Measurements from ENCODE around the gene ACTL9. TPM values are rescaled to one million over a fixed set of nuclear protein-coding genes. Genes with fewer than 3 reads are reported as not detected.
A peak's percentile ranks its signal among the peaks of the same experiment; 100 is the strongest.

Gene ACTL9
- total RNA-seq, 2 donors from 2014 or later = not detected

DNA sequence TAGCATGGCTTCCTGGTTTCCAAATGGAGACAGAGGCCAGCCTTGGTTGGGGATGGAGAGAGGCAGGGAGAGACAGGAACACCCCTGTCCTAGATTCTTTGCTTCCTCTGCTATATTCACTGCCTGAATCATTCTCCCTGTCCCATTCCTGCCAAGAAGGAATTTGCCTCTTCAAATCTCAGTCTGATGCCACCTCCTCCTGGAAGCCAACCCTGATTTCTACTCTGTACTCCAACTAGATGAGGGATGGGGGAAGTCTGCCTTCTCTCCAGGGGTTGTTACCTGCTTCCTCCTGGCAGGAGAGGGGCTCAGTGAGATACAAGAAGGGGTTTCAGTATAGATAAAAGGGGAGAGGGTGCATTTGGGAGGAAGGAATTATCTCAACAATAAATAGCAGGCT is 1.3 kb upstream of the ACTL9 start:
- H3K36me3 Mint-ChIP-seq (ENCODE audit: insufficient read depth in 2 of 2) = no peaks in the 10 kb centered on the region
- no peaks in the 10 kb centered on the region for H3K9me3 Mint-ChIP-seq
- H3K27ac Mint-ChIP-seq = no peak overlapping the region
- DNase-seq = no peak
- H3K4me3 Mint-ChIP-seq = no peak overlapping the region
- H3K27me3 Mint-ChIP-seq (ENCODE audit: low read depth) = peaks cover 11% of the 10 kb centered on the region
- ATAC-seq (replicated peaks in 1 of 2) = no peak
- H3K4me1 Mint-ChIP-seq (ENCODE audit: low read depth) = peaks cover 48% of the 10 kb centered on the region

GRCh38 chr19:8697671-8698432 is 743 bp downstream of the ACTL9 start:
- H3K36me3 Mint-ChIP-seq (ENCODE audit: insufficient read depth in 2 of 2) = no peaks in the 10 kb centered on the region
- no peaks in the 10 kb centered on the region for H3K9me3 Mint-ChIP-seq
- no peak overlapping the region for H3K4me3 Mint-ChIP-seq
- no peak for ATAC-seq (replicated peaks in 1 of 2)
- H3K27me3 Mint-ChIP-seq (ENCODE audit: low read depth) = peaks cover 11% of the 10 kb centered on the region
- H3K27ac Mint-ChIP-seq = no peak overlapping the region
- DNase-seq = peak in 1 of 2 donors; percentile 11
- H3K4me1 Mint-ChIP-seq (ENCODE audit: low read depth) = peaks cover 33% of the 10 kb centered on the region

GRCh38 chr19:8696993-8697392 is 1.6 kb downstream of the ACTL9 start:
- Mint-ChIP-seq H3K27ac (no peak overlapping the region), H3K27me3 (ENCODE audit: low read depth) (peaks cover 11% of the 10 kb centered on the region), H3K9me3 (no peaks in the 10 kb centered on the region), H3K4me1 (ENCODE audit: low read depth) (peaks cover 24% of the 10 kb centered on the region), H3K36me3 (ENCODE audit: insufficient read depth in 2 of 2) (no peaks in the 10 kb centered on the region), H3K4me3 (no peak overlapping the region)
- DNase-seq (no peak), ATAC-seq (replicated peaks in 1 of 2) (no peak)

DNA sequence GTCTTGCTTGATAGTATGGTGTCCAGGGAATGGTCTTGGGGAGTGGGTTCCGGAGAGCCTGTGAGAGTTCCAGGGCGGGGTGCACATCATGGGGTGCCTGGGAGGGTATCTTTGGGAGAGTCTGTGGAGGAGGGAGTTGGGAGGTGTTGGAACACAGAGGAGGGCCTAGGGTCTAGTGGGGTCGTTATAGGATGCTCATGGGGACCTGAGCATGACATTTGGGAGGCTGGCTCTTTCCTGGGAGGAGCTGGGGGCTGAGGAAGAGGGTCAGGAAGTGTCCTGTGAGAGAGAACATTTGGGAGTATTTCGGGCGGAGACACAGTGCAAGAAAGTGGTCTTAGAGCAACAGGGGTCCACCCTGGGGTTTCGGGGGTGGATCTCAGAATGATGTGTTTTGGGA is 2.7 kb downstream of the ACTL9 start:
- Mint-ChIP-seq H3K36me3 (ENCODE audit: insufficient read depth in 2 of 2) (no peaks in the 10 kb centered on the region), H3K9me3 (no peaks in the 10 kb centered on the region), H3K4me3 (no peak overlapping the region), H3K27ac (no peak overlapping the region), H3K4me1 (ENCODE audit: low read depth) (peaks cover 13% of the 10 kb centered on the region), H3K27me3 (ENCODE audit: low read depth) (peaks cover 6% of the 10 kb centered on the region)
- DNase-seq (no peak), ATAC-seq (replicated peaks in 1 of 2) (no peak)

DNA sequence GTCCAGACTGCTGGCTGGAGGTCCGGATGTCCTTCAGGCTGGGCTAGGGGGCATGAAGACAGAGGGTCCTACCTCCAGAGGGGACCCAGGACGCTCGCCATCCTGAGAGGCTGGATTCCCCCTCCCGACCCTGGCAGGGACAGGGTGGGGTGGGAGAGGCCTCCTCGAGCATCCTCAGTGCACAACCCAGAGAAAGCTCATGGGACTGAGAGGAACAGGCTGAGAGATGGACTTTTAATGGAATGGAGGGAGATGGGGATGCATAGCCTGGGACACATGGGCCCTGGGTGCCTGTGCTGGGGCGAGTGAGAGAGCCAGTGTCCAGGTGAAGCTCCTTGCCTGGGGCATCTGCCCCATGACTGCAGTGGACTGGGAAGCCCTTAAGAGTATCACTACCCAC is 3.1 kb downstream of the ACTL9 start:
- ATAC-seq (replicated peaks in 1 of 2) = no peak
- H3K27ac Mint-ChIP-seq = no peak overlapping the region
- no peaks in the 10 kb centered on the region for H3K9me3 Mint-ChIP-seq
- peaks cover 5% of the 10 kb centered on the region for H3K27me3 Mint-ChIP-seq (ENCODE audit: low read depth)
- DNase-seq = no peak
- no peak overlapping the region for H3K4me3 Mint-ChIP-seq
- H3K36me3 Mint-ChIP-seq (ENCODE audit: insufficient read depth in 2 of 2) = no peaks in the 10 kb centered on the region
- peaks cover 13% of the 10 kb centered on the region for H3K4me1 Mint-ChIP-seq (ENCODE audit: low read depth)

- no peaks in the 10 kb centered on the region for H3K4me1 Mint-ChIP-seq (ENCODE audit: low read depth)
- H3K27me3 Mint-ChIP-seq (ENCODE audit: low read depth) = no peaks in the 10 kb centered on the region
- ATAC-seq (replicated peaks in 1 of 2) (no peak), DNase-seq (no peak)
- H3K4me3 Mint-ChIP-seq = no peak overlapping the region
- H3K36me3 Mint-ChIP-seq (ENCODE audit: insufficient read depth in 2 of 2) = no peaks in the 10 kb centered on the region
- no peak overlapping the region for H3K27ac Mint-ChIP-seq
- no peaks in the 10 kb centered on the region for H3K9me3 Mint-ChIP-seq
These were observed 7.6 kb downstream of the ACTL9 start for GRCh38 chr19:8690753-8691539.

DNA sequence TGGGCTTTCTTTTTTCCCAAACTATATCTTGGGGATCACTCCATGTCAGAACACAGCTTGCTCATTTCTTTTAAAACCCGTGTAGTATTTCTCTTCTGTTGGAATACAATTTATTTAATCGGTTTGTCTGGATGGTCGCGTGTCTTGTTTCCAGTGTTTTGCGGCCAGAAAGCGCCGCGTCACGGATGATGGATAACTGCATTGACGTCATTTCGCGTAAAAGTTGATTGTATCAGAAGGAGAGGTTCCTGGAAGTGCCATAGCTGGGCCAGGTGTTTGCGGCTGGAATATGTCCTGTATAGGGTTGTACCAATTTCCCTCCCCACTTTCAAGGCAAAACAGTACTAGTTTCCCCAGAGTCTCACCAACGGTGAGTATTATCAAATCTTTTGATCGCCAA is 9.7 kb downstream of the ACTL9 start:
- H3K36me3 Mint-ChIP-seq (ENCODE audit: insufficient read depth in 2 of 2) = no peaks in the 10 kb centered on the region
- H3K27me3 Mint-ChIP-seq (ENCODE audit: low read depth) = no peaks in the 10 kb centered on the region
- ATAC-seq (replicated peaks in 1 of 2) (no peak), DNase-seq (no peak)
- no peak overlapping the region for H3K4me3 Mint-ChIP-seq
- no peaks in the 10 kb centered on the region for H3K4me1 Mint-ChIP-seq (ENCODE audit: low read depth)
- no peaks in the 10 kb centered on the region for H3K9me3 Mint-ChIP-seq
- no peak overlapping the region for H3K27ac Mint-ChIP-seq

DNA sequence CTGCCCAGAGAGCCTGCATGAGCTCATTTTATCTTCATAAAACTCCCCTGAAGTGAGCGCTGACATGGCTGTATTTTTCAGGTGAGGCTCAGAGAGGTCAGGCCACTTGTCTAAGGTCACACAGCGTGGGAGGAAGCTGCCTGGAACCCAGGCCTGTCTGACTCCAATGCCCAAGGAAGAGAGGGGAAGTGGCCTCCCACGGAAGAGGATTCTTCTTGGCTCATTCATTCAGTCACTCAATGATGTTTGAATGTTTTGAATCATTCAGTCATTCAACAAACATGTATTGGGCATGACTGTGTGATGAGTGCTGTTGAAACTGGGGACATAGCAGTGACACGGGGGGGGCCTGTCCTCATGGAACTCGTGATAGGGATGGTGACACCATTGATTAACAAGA is 12.0 kb downstream of the ACTL9 start:
- ATAC-seq (replicated peaks in 1 of 2) (no peak), DNase-seq (no peak)
- Mint-ChIP-seq H3K27me3 (ENCODE audit: low read depth) (no peaks in the 10 kb centered on the region), H3K4me1 (ENCODE audit: low read depth) (no peaks in the 10 kb centered on the region), H3K36me3 (ENCODE audit: insufficient read depth in 2 of 2) (no peaks in the 10 kb centered on the region), H3K4me3 (no peak overlapping the region), H3K27ac (no peak overlapping the region), H3K9me3 (peaks cover 2% of the 10 kb centered on the region in 2 donors)

DNA sequence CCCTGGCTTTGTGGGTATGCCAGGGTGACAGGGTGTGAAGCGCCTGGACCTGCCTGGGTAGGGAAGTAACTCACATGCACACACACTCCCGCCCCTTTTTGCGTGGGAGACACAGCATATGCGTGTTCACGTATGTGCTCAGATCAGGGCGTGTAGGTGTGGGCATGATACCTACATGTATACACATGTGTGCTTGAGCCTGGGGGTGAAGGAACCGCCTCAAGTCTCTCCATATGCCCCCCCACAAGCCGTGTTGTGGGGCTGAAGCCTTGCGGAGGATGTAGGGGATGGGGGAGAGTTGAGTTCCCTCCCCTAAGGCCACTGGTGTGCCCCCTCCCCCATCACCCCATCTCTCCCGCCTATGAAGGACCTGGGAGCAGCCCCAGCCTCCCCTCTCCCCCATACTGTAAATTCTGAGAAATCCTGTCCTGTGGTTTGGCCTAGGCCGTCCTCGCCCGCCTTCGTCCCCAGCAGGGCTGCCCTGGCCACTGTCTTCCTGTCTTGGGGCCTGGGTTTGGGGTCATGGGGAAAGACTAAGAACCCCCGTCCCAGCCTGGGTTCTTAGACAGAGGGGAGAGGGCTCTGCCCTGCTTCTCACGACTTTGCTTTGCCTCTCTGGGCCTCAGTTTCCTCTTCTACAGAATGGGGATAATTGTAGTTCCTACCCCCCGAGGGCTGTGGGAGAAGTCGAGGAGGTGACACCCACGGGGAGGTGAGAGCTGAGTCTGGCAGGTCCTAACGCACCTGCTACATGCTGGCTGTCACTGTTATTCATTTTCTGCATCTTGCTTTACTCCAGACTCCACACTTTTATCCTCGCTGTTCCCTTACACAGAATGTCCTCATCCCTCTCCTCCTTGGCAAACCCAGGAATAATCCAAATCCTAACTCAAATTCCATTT is 14.3 kb downstream of the ACTL9 start:
- no peak for ATAC-seq (replicated peaks in 1 of 2)
- peaks cover 2 to 5% of the 10 kb centered on the region in 2 donors for H3K9me3 Mint-ChIP-seq
- H3K4me3 Mint-ChIP-seq = no peak overlapping the region
- no peak overlapping the region for H3K27ac Mint-ChIP-seq
- DNase-seq = no peak
- H3K36me3 Mint-ChIP-seq (ENCODE audit: insufficient read depth in 2 of 2) = no peaks in the 10 kb centered on the region
- peaks cover 6% of the 10 kb centered on the region for H3K4me1 Mint-ChIP-seq (ENCODE audit: low read depth)
- no peaks in the 10 kb centered on the region for H3K27me3 Mint-ChIP-seq (ENCODE audit: low read depth)

DNA sequence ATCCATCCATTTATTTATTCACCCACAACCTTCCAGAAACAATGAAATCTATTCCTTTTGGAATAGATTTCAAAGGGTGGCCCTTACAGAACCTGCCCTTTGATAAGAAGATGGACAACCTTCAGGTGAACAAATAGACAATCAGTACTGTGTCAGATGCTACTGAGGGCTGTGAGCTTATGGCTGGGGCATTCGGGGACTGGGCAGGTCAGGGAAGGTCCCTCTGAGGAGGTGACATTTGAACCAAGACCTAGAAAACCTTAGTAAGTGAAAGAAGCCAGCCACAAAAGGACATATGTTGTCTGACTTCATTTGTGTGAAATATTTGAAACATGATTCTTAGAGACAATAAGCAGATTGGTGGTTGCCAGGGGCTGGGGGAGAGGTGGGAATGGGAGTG is 15.7 kb downstream of the ACTL9 start:
- Mint-ChIP-seq H3K27me3 (ENCODE audit: low read depth) (no peaks in the 10 kb centered on the region), H3K4me1 (ENCODE audit: low read depth) (peaks cover 6% of the 10 kb centered on the region), H3K4me3 (no peak overlapping the region), H3K9me3 (peaks cover 9 to 12% of the 10 kb centered on the region in 2 donors), H3K27ac (no peak overlapping the region), H3K36me3 (ENCODE audit: insufficient read depth in 2 of 2) (peaks cover 0 to 3% of the 10 kb centered on the region in 2 donors)
- no peak for ATAC-seq (replicated peaks in 1 of 2)
- no peak for DNase-seq

GRCh38 chr19:8682472-8682871 is 16.1 kb downstream of the ACTL9 start:
- Mint-ChIP-seq H3K36me3 (ENCODE audit: insufficient read depth in 2 of 2) (peaks cover 0 to 3% of the 10 kb centered on the region in 2 donors), H3K4me1 (ENCODE audit: low read depth) (peaks cover 6% of the 10 kb centered on the region), H3K9me3 (peaks cover 11 to 14% of the 10 kb centered on the region in 2 donors), H3K27me3 (ENCODE audit: low read depth) (no peaks in the 10 kb centered on the region), H3K27ac (no peak overlapping the region), H3K4me3 (no peak overlapping the region)
- ATAC-seq (replicated peaks in 1 of 2) (no peak), DNase-seq (no peak)

DNA sequence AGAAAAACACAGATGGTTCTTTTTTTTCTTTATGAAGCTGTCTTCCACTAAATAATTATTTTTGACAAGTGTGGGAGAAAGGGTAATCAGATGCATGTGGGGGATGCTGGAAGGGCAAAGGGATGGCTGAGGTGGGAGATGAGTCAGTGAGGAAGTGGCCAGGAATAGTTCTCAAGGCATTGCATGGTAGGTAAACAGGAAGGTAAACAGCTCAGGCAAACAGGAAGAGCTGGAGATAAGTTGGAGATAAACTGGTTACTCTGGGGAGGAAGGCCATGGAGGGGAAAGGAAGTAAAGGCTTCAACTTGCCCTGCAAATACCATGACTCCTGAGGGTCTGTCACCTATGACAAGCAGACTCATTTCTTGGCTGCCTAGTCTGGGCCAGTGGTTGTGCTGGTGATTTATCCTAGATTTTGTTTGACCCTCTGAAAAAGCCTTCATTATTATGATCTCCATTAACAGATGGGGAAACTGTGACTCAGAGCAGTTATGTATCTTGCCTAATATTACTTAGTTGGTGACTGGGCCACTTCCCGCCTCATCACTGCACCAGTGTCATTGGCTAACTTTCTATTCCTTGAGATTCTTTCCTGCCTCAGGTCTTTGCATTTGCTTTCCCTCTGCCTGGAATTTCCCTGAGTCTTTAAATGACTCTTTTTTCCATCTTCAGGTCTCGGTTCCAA is 17.1 kb downstream of the ACTL9 start:
- peaks cover 11 to 14% of the 10 kb centered on the region in 2 donors for H3K9me3 Mint-ChIP-seq
- ATAC-seq (replicated peaks in 1 of 2) (no peak), DNase-seq (no peak)
- H3K4me3 Mint-ChIP-seq = no peak overlapping the region
- no peak overlapping the region for H3K27ac Mint-ChIP-seq
- no peaks in the 10 kb centered on the region for H3K27me3 Mint-ChIP-seq (ENCODE audit: low read depth)
- peaks cover 0 to 3% of the 10 kb centered on the region in 2 donors for H3K36me3 Mint-ChIP-seq (ENCODE audit: insufficient read depth in 2 of 2)
- H3K4me1 Mint-ChIP-seq (ENCODE audit: low read depth) = peaks cover 6% of the 10 kb centered on the region
